Heart right ventricle (tissue), 16 donors: ENCODE measurements around the gene FOXP2. TPM values are rescaled to one million over a fixed set of nuclear protein-coding genes. Genes with fewer than 3 reads are reported as not detected.

ENCODE experiments used
- ATAC-seq, 8 donors: fragments of 200-7000 bp; cut with Tn5 transposase; one replicate each; pipeline ENCODE4 v1.9.1; 2020; ENCODE audit warnings: mild to moderate bottlenecking in 8 of 8, moderate library complexity in 8 of 8, moderate number of reproducible peaks in 1 of 8
- DNase-seq, 2 donors: peaks; one replicate each; pipeline ENCODE4 v3.0.0-alpha.2; 2020
- H3K27ac ChIP-seq, 10 donors: fragments of 200-600 bp; sonication (generic) in 2 of 10; one replicate each; pipeline versions ENCODE4 v1.5.0 to v1.8.0; 2020 to 2022; ENCODE audit warnings: mild to moderate bottlenecking in 3 of 10
- H3K27me3 ChIP-seq, 7 donors: fragments of 200-600 bp; one replicate each; pipeline ENCODE4 v1.8.0; 2021 to 2022; ENCODE audit warnings: mild to moderate bottlenecking in 2 of 7
- H3K36me3 ChIP-seq, 9 donors: fragments of 200-600 bp; sonication (generic) in 1 of 9; one replicate each; pipeline versions ENCODE4 v1.5.0 to v1.8.0; 2020 to 2022; ENCODE audit warnings: mild to moderate bottlenecking in 2 of 9
- H3K4me1 ChIP-seq, 9 donors: fragments of 200-600 bp; sonication (generic) in 1 of 9; one replicate each; pipeline versions ENCODE4 v1.5.0 to v1.8.0; 2020 to 2022; ENCODE audit warnings: mild to moderate bottlenecking in 4 of 9
- H3K4me3 ChIP-seq, 10 donors: fragments of 200-600 bp; sonication (generic) in 2 of 10; one replicate each; pipeline versions ENCODE4 v1.5.0 to v1.8.0; 2020 to 2022; ENCODE audit warnings: mild to moderate bottlenecking in 7 of 10, moderate library complexity in 2 of 10
- H3K9me3 ChIP-seq, 11 donors: fragments of 200-600 bp in 10 of 11; sonication (generic) in 2 of 11; one replicate each; pipeline versions ENCODE4 v1.5.0 to v1.8.0; 2013 to 2022; ENCODE audit warnings: mild to moderate bottlenecking in 2 of 11, control low read depth in 1 of 11, moderate library complexity in 1 of 11
- CTCF ChIP-seq, 9 donors: fragments of 200-600 bp; sonication (generic) in 2 of 9; IDR thresholded peaks; one replicate each; pipeline versions ENCODE4 v1.5.0 to v1.8.0; 2021 to 2022; ENCODE audit warnings: antibody characterized with exemption in 9 of 9, mild to moderate bottlenecking in 5 of 9, moderate library complexity in 1 of 9
- WGBS, 2 donors: extraction: QIAGEN DNeasy Blood & Tissue Kit; methylation state at CpG; one replicate each; pipeline ENCODE4 v1.1.7; 2013; ENCODE audit warnings: inconsistent platforms in 1 of 2; 5-methylcytosine and 5-hydroxymethylcytosine counted together
- intact Hi-C, 10 donors: fragments of 100-400 bp; cut with DNase I; formaldehyde crosslinking; loops; one replicate each; pipeline versions ENCODE4 v1.11.1 to v1.14.2; 2022
- polyA plus RNA-seq, 2 donors: library from polyadenylated mRNA; stranded (reverse); fragments of 200-250 nt; gene quantifications; one replicate each; pipeline ENCODE4 v1.2.3, GENCODE V29; 2013
- total RNA-seq, 10 donors: library from RNA; stranded (reverse); fragmentation: NEBNext Ultra II Directional in 3 of 10; extraction: Animal tissue kit (Norgen Biotek cat#: 25700) in 3 of 10; gene quantifications; one replicate each; pipeline versions ENCODE4 v1.2.1 to v1.2.4, GENCODE V29; 2021 to 2023
- donor health status: Arrhythmogenic right ventricular cardiomyopathy.
- donor health status: ischemic (EF 13 %, LVEDD 7.1; RV severe dilation, severe dysfunction).
- donor health status: healthy with polysubstance abuse.
- donor health status: DM: no; HTN: yes; CAD: no.
- donor health status: DM: no; HTN: no; CAD: no.
- donor health status: ischemic (EF 25% LVEDD 6.9; RV normal size, moderate dysfunction).
- donor health status: ischemic (EF 25% LVEDD 5.7; RV mildly dilated, moderate dysfunction).
- donor health status: healthy.
- donor health status: DM: yes; HTN: yes; CAD: no.
- donor health status: Ischemic cardiomyopathy.
- donor health status: ischemic (EF 35%, LVEDD 5.7; RV mildly dilated, moderate dysfunction).
- donor health status: nonischemic (EF 11% LVEDD 7.7; RV severe dilation, severe dysfunction).
- donor health status: DM: yes; HTN: yes; CAD: no.
- donor health status: PGD.
- donor health status: ischemic (EF 29% LVEDD 5.4; RV normal size, mild dysfunction).
- donor health status: nonischemic (EF 23%, LVEDD 6.1; RV moderate dilation, normal function).

Gene FOXP2
- total and polyA plus RNA-seq, 12 donors, result 0.16 to 4.7 (median 1.9) TPM

GRCh38 chr7:114554781-114555537, 140.3 kb downstream of the FOXP2 start:
- WGBS, 2 donors, result 50 to 52% methylated on average over 6 of the region's 6 CpGs

GRCh38 chr7:114567416-114567815, 152.8 kb downstream of the FOXP2 start:
- DNase-seq, result no peak
- H3K4me3 ChIP-seq, result no peak overlapping the region
- no peak for TF ChIP-seq CTCF (IDR thresholded peaks at IDR 0.05)
- H3K27ac ChIP-seq, result no peak overlapping the region
- intact Hi-C loops, result no loop called here
- H3K36me3 ChIP-seq, result no peaks in the 10 kb centered on the region
- no peaks in the 10 kb centered on the region for H3K9me3 ChIP-seq
- H3K27me3 ChIP-seq, result no peaks in the 10 kb centered on the region
- ATAC-seq, result no peak
- 91 to 94% methylated on average over 2 of the region's 2 CpGs for WGBS, 2 donors
- H3K4me1 ChIP-seq, result no peaks in the 10 kb centered on the region

More at GRCh38 chr7:114554781-114555537, 140.3 kb downstream of the FOXP2 start:
- DNase-seq (no peak), ATAC-seq (peak in 3 of 8 donors; percentile 50 to 90 (median 53))
- no peak for TF ChIP-seq CTCF (IDR thresholded peaks at IDR 0.05)
- Histone ChIP-seq H3K4me3 (no peak overlapping the region), H3K36me3 (no peaks in the 10 kb centered on the region), H3K9me3 (no peaks in the 10 kb centered on the region), H3K27me3 (no peaks in the 10 kb centered on the region), H3K4me1 (no peaks in the 10 kb centered on the region), H3K27ac (no peak overlapping the region)
- intact Hi-C loops, result no loop called here

- ATAC-seq, result no peak
- no peak overlapping the region for H3K27ac ChIP-seq
- intact Hi-C loops, result no loop called here
- H3K9me3 ChIP-seq, result no peaks in the 10 kb centered on the region
- no peaks in the 10 kb centered on the region for H3K36me3 ChIP-seq
- 92 to 96% methylated on average over 1 of the region's 1 CpG for WGBS, 2 donors
- no peak for TF ChIP-seq CTCF (IDR thresholded peaks at IDR 0.05)
- no peak for DNase-seq
- H3K4me3 ChIP-seq, result no peak overlapping the region
- H3K27me3 ChIP-seq, result no peaks in the 10 kb centered on the region
- no peaks in the 10 kb centered on the region for H3K4me1 ChIP-seq
These were observed 154.6 kb downstream of the FOXP2 start for GRCh38 chr7:114569220-114569619.

GRCh38 chr7:114574384-114574783, 159.8 kb downstream of the FOXP2 start:
- 45 to 56% methylated on average over 2 of the region's 2 CpGs for WGBS, 2 donors
- H3K27me3 ChIP-seq, result no peaks in the 10 kb centered on the region
- no peak overlapping the region for H3K27ac ChIP-seq
- H3K4me1 ChIP-seq, result no peaks in the 10 kb centered on the region
- ATAC-seq, result peak in 1 of 8 donors; percentile 66
- H3K36me3 ChIP-seq, result no peaks in the 10 kb centered on the region
- intact Hi-C loops, result no loop called here
- no peak overlapping the region for H3K4me3 ChIP-seq
- DNase-seq, result no peak
- no peak for TF ChIP-seq CTCF (IDR thresholded peaks at IDR 0.05)
- no peaks in the 10 kb centered on the region for H3K9me3 ChIP-seq
